ENCODE measurements around the gene PHYHIPL. TPM values are rescaled to one million over a fixed set of nuclear protein-coding genes. Genes with fewer than 3 reads are reported as not detected.
A peak's percentile ranks its signal among the peaks of the same experiment; 100 is the strongest.

PHYHIPL gene
- total and polyA plus RNA-seq, 2 donors (not counting 3 experiments of a cell fraction or from before 2014, with no cell fraction given) = not detected

DNA sequence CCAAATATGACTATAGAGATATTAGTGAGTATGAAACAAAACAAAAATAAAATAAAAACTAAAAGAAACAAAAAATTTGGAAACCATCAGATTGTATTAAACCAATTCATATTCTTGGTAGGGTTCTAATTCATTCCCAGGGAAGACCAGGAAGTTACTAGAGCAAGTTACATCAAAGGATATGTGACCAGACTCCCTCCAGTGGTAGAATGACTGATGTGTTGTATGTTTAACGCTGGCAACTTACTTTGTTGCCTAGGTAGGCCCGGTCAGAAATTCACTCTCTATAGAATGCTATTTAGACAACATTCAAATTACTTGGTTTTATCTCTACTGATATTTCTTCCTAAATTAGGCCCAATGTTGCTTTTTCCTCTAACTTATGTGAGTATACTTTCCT is 5.2 kb downstream of the PHYHIPL start:
- ChIA-PET POLR2A (no interaction called here), CTCF (interaction anchor here (1.0 kb wide), 1 partner anchor 230 kb away, joined by 3 read pairs; no protein-coding TSS in a partner anchor)
- DNase-seq (ENCODE audit: low read depth, low spot score) = peak; percentile 43
- Histone ChIP-seq H3K9ac (replicated peaks; ENCODE audit: extremely low read depth, insufficient read depth, low read length) (no peak overlapping the region), H3K4me1 (ENCODE audit: control insufficient read depth, extremely low read depth, insufficient read depth, low read length) (peaks cover under 1% of the 10 kb centered on the region), H3K36me3 (ENCODE audit: control insufficient read depth in 2 of 2, extremely low read depth in 1 of 2, insufficient read depth in 2 of 2, low read length in 2 of 2) (no peaks in the 10 kb centered on the region), H3K9me1 (replicated peaks; ENCODE audit: control insufficient read depth, extremely low read depth, insufficient read depth, low read length) (no peaks in the 10 kb centered on the region), H2AFZ (ENCODE audit: low read depth, low read length) (no peak overlapping the region), H3K27ac (ENCODE audit: insufficient read depth, low read depth, low read length) (no peak overlapping the region), H3K9me3 (replicated peaks; ENCODE audit: control insufficient read depth, insufficient read depth, low read length) (no peaks in the 10 kb centered on the region), H3K4me3 (replicated peaks in 1 of 3; ENCODE audit: insufficient read depth in 1 of 3, low read depth in 1 of 3, low read length in 3 of 3) (no peak overlapping the region), H3K4me2 (ENCODE audit: insufficient read depth, low read length) (no peak overlapping the region), H3K27me3 (ENCODE audit: control insufficient read depth in 2 of 2, insufficient read depth in 2 of 2, low read length in 2 of 2) (peaks cover 4 to 11% of the 10 kb centered on the region in 2 experiments), H4K20me1 (replicated peaks; ENCODE audit: control insufficient read depth, extremely low read depth, insufficient read depth, low read length) (no peaks in the 10 kb centered on the region), H3K79me2 (ENCODE audit: control insufficient read depth, insufficient read depth, low read length) (no peaks in the 10 kb centered on the region)
- dilution Hi-C loops (cut with MboI; ENCODE audit: extremely low pct_ligation_motif_present, low sequenced_read_pairs) = no loop called here
- no TSS peak for BruUV-seq (replicated peaks)
- FAIRE-seq = no peak
- TF ChIP-seq POLR2A (IDR thresholded peaks at IDR 0.05; ENCODE audit: low read depth, low read length) = no peak
- TF ChIP-seq, protein P1, sequence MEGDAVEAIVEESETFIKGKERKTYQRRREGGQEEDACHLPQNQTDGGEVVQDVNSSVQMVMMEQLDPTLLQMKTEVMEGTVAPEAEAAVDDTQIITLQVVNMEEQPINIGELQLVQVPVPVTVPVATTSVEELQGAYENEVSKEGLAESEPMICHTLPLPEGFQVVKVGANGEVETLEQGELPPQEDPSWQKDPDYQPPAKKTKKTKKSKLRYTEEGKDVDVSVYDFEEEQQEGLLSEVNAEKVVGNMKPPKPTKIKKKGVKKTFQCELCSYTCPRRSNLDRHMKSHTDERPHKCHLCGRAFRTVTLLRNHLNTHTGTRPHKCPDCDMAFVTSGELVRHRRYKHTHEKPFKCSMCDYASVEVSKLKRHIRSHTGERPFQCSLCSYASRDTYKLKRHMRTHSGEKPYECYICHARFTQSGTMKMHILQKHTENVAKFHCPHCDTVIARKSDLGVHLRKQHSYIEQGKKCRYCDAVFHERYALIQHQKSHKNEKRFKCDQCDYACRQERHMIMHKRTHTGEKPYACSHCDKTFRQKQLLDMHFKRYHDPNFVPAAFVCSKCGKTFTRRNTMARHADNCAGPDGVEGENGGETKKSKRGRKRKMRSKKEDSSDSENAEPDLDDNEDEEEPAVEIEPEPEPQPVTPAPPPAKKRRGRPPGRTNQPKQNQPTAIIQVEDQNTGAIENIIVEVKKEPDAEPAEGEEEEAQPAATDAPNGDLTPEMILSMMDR (IDR thresholded peaks at IDR 0.05; ENCODE audit: extremely low read depth in 1 of 2, insufficient read depth in 1 of 2, low read depth in 1 of 2, low read length in 2 of 2) = peak; percentile 8 to 11
- intact Hi-C loops (cut with micrococcal nuclease) = loop anchor here (1.0 to 5.0 kb wide), 3 partner anchors 229 to 649 kb away; no protein-coding TSS in a partner anchor

DNA sequence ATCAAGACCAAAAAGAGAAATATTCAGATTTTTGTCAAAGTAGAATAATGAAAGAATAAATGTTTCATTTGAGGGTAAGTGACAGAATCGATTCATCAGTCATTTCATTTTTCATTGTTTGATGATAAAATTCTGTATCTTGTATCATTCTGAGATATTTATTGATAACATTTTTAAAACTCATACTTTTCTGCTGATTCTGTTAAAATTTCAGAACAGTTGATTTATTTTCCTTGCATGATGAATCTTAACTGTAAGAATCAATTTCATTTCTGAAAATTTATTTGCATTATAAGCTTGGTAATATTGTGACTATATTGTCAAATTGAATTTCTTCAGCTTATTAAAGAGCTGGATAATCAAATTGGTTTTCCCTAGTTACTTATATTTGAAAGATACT is 13.9 kb downstream of the PHYHIPL start:
- no peak overlapping the region for H3K4me3 ChIP-seq (replicated peaks in 1 of 3; ENCODE audit: insufficient read depth in 1 of 3, low read depth in 1 of 3, low read length in 3 of 3)
- dilution Hi-C loops (cut with MboI; ENCODE audit: extremely low pct_ligation_motif_present, low sequenced_read_pairs) (no loop called here), intact Hi-C loops (cut with micrococcal nuclease) (no loop called here)
- no peak overlapping the region for H3K27ac ChIP-seq (ENCODE audit: insufficient read depth, low read depth, low read length)
- no peaks in the 10 kb centered on the region for H3K9me1 ChIP-seq (replicated peaks; ENCODE audit: control insufficient read depth, extremely low read depth, insufficient read depth, low read length)
- H3K4me2 ChIP-seq (ENCODE audit: insufficient read depth, low read length) = no peak overlapping the region
- BruUV-seq (replicated peaks) = no TSS peak
- H3K79me2 ChIP-seq (ENCODE audit: control insufficient read depth, insufficient read depth, low read length) = no peaks in the 10 kb centered on the region
- no peak overlapping the region for H3K9ac ChIP-seq (replicated peaks; ENCODE audit: extremely low read depth, insufficient read depth, low read length)
- no peaks in the 10 kb centered on the region for H3K9me3 ChIP-seq (replicated peaks; ENCODE audit: control insufficient read depth, insufficient read depth, low read length)
- no peak for FAIRE-seq
- ChIA-PET POLR2A (no interaction called here), CTCF (no interaction called here)
- no peaks in the 10 kb centered on the region for H3K4me1 ChIP-seq (ENCODE audit: control insufficient read depth, extremely low read depth, insufficient read depth, low read length)
- H4K20me1 ChIP-seq (replicated peaks; ENCODE audit: control insufficient read depth, extremely low read depth, insufficient read depth, low read length) = no peaks in the 10 kb centered on the region
- H2AFZ ChIP-seq (ENCODE audit: low read depth, low read length) = no peak overlapping the region
- no peaks in the 10 kb centered on the region for H3K27me3 ChIP-seq (ENCODE audit: control insufficient read depth in 2 of 2, insufficient read depth in 2 of 2, low read length in 2 of 2)
- H3K36me3 ChIP-seq (ENCODE audit: control insufficient read depth in 2 of 2, extremely low read depth in 1 of 2, insufficient read depth in 2 of 2, low read length in 2 of 2) = no peaks in the 10 kb centered on the region
- DNase-seq (ENCODE audit: low read depth, low spot score) = no peak
- TF ChIP-seq, protein P2, sequence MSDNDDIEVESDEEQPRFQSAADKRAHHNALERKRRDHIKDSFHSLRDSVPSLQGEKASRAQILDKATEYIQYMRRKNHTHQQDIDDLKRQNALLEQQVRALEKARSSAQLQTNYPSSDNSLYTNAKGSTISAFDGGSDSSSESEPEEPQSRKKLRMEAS (IDR thresholded peaks at IDR 0.05; ENCODE audit: insufficient read depth, insufficient read length) = no peak
- no peak for TF ChIP-seq MYC (IDR thresholded peaks at IDR 0.05; ENCODE audit: low read depth, low read length)
- TF ChIP-seq EZH2 (IDR thresholded peaks at IDR 0.05; ENCODE audit: borderline replicate concordance, low read depth, low read length, severe bottlenecking) = no peak
- TF ChIP-seq FOS (IDR thresholded peaks at IDR 0.05; ENCODE audit: borderline replicate concordance, insufficient read depth, low read length) = no peak
- TF ChIP-seq, protein P1 (IDR thresholded peaks at IDR 0.05; ENCODE audit: extremely low read depth in 1 of 2, insufficient read depth in 1 of 2, low read depth in 1 of 2, low read length in 2 of 2) = no peak
- no peak for TF ChIP-seq GATA2 (IDR thresholded peaks at IDR 0.05; ENCODE audit: insufficient read depth, insufficient read length, low read depth, low read length)
- no peak for TF ChIP-seq POLR2A (IDR thresholded peaks at IDR 0.05; ENCODE audit: low read depth, low read length)
- no peak for TF ChIP-seq POLR2AphosphoS5 (IDR thresholded peaks at IDR 0.05; ENCODE audit: insufficient read depth, low read depth, low read length)
- no peak for TF ChIP-seq JUN (IDR thresholded peaks at IDR 0.05; ENCODE audit: borderline replicate concordance, insufficient read depth, insufficient read length, low read depth)

Measured in endothelial cell of umbilical vein (primary cell).